ENCODE measurements around the gene ZFHX3.

ZFHX3 gene

DNA sequence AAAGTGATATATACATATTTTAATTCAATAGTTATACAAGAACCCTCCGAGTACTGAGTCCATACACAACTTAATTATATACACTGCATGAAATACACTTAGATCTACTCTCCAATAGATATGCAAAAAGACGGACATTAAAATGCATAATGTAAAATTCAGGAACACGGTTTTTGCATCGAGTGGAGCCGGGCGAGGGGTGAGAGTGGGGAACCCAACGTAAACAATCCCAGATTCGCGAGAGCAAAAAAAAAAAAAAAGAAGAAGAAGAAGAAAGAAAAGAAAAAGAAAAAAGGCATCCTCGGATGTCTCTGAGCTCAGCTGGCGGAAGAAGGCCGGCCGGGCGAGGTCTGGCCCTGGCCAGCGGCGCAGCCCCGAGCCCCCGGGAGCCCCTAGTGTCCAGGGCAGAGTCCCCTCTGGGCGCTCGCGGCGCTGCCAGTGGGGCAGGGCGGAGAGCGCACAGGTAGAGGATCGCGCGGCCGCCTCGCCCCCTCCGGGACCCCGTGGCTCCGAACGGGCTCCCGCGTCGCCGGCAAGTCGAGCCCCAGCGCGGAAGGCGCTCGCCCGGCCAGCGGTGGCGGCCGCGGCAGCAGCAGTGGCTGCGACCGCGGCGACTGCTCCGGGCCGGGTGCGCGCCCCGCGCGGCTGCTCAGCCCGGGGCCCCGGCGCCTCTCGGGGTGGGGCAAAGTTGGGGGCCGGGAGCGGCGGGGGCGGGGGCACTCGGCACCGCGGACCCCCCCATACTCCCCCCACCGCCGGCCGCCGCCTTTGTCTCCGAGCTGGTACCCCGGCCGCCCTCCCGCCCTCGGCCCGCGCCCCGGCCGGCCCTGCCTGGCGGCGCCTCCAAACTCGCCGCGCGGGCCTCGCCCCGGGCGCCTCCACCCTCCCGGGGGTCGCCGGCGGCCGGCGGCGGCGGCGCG, 9.6 kb upstream of the ZFHX3 start:
- peak in 3 of 56 donors; percentile 26 to 51 (median 35) for DNase-seq

DNA sequence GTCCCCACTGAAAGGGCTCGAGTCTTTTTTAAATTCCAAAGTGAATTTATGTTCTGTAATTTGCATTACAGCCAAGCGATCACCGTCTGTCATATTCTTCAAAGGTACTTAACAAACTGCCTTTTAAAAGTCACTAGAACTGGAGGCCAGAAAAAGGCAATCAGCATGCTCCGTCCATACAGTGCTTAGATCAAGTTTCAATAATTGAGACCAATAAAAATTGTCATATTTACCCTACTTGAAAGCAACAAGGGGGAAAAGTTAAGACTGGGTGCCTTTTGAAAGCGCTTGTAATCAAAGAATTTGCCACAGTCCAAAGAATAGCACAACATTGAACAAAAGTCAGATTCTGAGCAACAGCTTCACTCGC, 9.0 kb upstream of the ZFHX3 start:
- DNase-seq = no peak

DNA sequence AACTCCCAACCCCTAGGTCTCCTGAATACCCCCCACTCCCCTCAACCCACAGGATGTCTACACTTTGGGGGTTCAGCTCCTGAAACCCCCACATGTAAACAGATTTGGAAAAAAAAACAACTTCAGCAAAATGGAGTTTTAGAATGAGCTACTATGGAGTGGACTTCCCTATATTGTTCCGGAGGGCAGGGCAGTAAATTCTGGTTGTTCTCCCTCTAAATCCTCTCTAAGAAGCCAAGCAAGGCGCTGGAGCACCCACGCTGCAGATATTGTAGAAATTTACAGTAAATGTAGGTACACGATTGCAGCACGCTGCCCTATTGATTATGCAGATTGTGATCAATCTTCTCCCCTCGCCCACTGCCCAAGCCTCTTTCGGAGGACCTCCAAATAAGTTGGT, 8.5 kb upstream of the ZFHX3 start:
- DNase-seq = no peak

DNA sequence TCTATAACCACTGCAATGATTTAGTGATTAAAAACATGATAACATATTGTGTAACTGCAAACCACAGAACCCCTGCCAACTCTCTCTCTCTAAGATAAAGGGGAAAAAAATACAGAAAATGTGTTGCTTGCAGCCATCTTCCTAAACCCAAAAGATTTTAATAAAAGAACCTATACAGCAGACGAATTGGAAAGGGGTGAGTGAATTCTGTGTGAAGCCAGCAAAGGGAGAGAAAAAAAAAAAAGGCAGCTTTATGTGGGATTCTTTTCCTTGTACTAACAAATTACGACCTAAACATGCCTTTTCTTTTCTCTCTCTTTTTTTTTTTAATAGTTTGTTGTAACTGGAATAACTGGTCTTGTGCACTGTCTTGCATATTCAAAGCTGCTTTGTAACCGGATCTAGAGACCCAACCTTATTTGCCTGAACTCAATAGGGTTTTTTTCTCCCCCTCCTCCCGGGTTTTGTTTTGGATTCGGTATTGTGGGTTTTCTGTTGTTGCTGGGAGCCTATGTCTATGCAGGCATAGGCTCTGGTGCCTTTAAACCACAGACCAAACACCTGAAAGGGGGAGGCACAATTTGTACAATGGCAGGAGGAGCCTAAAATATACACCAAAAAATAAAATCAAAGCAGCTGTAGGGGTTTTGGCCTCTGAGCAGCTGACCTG, 7.0 kb upstream of the ZFHX3 start:
- DNase-seq = no peak

DNA sequence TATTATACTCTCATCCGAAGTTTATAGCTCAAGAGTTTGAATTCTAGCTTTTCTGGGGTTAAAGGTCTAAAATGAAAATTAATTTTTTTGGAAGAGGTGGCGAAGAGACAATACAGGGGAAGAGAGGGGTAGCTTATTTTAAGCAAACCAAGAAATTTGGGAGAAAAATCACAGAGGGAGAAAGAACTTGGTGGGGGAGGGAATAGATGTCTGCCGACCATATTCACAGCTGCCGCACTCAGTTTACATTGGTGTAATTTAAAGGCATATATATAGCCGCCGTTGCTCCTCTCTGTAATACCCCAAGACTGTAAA, 6.5 kb upstream of the ZFHX3 start:
- no peak for DNase-seq

DNA sequence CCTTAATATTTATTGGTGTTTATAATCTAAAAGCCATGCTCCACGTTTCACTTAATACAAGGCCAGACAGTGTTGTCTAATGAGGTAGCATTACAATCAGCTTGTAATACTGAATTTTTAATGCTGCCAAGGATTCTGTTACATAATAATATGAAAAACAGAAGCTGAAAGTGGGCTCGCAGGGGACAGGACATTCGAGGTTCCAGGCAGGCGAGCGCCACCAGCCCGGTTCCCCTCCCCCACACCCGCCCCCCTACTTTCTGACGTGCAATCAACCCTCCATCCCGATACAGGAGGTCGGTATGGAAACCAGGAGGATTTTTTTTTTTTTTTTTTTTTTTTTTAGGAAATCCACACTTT, 6.2 kb upstream of the ZFHX3 start:
- DNase-seq = no peak

DNA sequence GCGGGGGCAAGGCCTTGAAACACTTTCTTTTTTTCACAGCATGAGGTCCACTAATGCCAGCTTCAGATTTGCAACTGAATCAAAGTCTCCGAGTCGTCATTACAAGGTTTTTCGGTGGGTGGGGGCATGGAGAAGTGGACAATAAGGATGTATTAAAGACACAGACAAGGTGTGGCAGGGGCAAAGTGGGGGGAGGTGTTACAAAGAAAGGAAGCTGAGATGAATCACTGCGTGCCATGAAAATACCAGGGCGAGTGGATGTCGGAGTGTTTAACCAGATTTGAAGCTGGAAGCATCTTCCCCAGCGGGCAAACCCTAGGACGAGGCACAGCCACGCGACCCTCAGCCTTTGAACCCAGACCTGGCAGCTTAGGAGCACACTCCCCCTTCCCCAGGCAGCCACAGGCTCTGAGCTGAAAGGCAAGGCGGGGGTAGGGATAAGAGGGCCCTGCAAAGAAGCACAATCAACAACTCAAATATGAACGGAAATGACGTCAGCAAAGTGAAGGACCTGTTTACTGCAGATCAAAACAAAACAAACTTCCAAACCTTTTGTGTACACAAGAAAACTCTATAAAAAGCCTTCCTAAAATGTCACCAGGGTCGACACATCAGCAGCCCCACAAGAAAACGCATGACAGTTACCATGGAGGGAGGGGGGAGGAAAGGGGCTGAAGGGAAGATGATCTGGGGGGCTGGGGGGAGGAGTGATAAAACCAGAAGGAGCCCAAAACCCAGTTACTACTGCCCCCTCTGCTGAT, 5.6 kb upstream of the ZFHX3 start:
- DNase-seq = peak in 1 of 56 donors; percentile 21

DNA sequence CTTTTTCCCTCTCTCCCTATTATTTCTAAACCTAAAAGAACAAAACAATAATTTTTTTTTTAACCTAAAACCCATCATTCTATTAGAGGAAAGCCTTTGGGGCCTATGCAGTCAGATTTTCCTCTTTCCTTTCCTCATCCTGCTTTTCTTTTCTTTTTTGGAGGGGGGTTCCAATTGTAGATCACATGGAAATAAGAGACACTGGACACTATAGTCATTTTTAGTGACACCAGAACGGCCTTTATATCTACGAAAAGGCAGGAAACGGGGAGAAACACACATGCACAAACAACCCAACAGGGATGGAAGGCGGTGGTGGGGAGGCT, 5.1 kb upstream of the ZFHX3 start:
- DNase-seq = no peak

DNA sequence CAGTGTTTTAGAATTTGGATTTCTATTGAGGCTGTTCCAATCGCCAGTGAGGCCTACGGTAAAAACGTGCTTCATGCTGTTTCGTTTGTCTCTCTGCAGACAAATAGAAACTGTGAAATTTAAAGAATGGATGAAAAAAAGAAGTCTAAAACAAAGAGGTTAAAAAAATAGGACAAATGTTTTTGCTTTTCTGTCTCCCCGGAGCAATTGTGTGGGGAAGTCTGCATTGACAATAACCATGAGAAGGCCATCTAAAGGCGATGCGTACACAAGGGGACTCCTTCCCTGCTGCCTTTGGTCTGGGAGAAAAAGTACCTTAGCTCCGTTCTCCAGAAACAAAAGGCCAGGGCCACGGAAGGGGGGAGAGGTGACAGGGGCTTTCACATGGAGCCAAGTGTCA, 4.6 kb upstream of the ZFHX3 start:
- no peak for DNase-seq

DNA sequence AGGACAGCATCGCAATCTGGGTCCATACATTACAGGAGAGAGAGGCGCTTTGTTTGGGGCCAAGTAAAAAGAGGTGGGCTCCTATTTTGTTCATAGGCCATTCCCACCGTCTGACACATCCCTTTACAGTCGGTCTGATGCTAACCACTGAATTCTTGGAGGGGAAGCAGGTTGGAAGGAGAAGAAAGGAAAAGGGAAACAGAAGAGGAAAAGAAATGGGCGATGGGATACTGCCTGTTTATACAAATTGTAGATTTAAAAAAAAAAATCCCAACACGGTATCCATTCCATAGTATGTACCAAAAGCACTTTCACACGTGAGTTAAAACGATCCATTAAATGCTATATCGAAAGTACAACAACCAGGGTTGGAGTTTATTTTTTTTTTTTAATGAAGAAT, 4.0 kb upstream of the ZFHX3 start:
- DNase-seq = no peak

DNA sequence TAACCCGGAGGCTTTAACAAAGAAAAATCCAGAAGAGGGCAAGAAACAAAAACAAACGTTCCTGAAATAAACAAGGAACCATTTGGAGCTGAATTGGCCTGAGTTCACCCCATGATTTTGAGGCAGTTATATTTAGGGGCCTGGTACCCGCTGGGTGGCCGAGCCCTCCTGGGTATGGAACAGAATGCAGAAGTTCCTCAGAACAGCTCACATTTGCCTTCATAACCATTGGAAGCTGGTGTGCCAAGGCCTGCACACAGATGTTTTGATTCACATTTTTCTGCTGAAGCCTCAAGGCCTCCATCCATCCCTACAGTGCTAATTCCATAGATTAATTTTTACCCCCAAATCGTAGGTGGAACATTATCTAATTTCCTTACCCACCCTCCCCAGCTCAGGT, 3.3 kb upstream of the ZFHX3 start:
- DNase-seq = peak in 1 of 56 donors; percentile 12

DNA sequence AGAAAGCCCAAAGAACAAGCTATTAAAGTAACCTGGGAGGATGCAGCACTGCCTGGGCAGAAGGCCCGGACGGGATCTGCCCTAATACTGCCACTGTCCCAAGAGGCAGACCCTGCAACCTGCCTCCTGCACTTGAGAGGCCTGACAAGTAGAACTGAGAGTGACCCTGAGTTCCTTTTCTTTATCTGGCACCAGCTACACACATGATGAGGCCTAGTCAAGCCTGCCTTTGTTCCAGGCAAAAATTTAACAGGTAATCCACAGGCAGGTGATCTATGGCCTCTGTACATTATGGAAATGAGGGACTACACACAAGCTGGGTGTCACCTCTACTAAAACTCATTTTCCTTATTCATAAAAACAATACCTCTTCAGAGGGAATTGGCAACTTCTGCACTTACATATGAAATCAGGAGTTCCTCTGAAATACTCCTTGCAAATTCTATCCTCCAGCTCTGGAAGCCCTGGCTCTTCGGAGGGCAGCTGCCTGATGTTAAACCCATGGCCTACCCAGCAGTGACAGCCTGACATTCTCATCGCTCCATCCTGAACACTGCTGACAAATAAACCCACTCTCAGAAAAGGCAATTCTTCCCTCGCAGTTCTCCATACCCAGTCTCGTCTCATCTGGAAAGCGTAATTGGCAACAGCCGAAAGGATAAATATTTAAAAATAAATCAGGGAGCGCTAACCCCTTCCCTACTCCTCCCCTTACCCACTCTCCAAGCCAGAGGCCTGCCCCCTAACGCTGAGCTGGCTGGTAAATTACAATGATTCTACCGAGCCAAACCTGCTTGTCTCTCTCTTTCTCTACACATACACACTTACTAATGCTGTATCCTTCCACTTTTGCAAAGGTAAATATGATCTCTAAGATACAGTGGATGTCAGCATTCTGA, 2.5 kb upstream of the ZFHX3 start:
- peak in 2 of 56 donors; percentile 18 to 20 for DNase-seq

DNA sequence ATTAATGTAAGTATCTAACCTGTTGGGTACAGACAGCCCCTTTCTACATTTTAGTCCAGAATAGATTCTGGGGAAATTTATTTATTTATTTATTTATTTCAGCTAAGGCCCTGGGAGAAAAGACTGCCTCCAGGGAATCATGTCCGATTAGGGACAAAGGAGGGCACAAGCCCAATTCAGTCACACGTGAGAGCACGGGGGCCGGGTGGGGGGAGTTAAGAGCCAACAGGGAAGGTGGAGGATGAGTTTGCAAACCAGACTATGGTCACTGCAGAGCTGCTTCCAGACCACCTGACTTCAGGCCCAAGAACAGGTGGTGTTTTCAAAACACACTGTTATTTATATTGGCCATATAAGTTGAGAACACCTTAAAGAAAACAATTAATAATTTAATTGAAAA, 1.6 kb upstream of the ZFHX3 start:
- DNase-seq = no peak

DNA sequence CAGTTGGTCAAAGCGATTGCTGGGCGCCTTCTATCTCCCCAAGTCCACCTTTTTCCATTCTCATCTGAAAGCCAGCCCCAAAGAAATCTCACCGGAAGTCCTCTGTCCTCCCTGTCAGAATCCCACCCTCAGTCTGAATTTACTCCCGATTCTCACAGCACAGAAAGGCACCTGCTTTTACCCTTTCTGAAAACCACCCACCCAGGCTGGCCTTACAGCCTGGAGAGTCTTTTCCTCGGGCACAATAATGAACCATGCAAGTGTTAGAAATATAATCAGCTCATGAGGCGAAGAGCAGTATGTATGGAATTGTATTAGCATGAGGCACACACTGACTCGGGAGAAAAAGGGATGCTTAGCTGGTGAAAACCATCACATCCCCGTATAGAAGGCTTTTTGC, 1.2 kb upstream of the ZFHX3 start:
- DNase-seq = no peak

DNA sequence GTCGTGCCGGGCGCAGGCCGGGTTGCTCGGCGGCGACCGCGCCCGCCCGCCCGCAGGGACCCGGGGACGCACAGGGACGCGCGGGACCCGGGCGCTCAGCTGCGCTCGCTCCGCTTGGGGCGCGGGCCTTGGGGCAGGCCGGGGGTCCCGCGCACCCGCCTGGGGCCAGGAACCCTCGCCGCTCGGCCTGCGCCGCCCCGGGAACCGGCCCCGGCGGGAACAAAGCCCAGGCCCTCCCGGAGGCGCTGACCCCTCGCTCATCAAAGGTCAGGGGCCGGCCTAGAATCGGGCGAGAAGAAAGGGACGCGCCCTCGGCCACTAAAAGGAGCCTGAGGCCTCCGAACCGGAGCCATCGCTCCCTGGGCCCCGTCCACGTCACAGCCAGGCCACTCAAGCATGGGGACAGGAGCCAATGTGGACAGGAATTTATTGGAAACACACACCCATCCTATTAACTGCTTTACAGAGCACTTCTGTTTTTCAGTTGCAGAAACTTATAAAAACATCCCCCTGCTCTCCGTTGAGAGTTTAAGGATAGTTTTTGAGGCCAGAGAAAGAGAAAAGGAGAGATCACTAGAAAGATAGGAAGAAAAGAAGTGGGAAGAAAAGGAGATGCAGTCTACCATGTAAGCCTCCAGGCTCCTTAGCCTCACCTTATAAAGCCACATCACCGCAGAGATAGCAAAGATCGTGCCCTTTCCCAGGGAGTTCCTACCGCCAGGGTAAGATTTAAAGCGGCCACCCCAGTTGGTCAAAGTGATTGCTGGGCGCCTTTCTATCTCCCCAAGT, 558 bp upstream of the ZFHX3 start:
- peak in 1 of 56 donors; percentile 56 for DNase-seq

DNA sequence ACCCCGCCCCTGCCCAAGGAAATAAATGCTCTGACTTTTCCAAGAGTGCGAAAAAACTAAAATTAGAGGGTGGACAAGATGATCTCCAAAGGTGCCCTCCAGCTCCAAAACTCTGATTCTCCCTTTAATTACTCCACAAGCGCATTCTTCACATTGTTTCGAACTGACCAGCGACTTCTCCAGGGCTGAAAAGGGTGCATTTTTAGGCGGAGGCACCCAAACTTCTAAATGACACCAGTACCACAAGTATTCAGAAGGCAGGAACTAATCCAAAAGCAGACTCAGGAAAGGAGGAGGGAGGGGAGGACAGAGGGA, 750 bp downstream of the ZFHX3 start:
- DNase-seq = no peak

DNA sequence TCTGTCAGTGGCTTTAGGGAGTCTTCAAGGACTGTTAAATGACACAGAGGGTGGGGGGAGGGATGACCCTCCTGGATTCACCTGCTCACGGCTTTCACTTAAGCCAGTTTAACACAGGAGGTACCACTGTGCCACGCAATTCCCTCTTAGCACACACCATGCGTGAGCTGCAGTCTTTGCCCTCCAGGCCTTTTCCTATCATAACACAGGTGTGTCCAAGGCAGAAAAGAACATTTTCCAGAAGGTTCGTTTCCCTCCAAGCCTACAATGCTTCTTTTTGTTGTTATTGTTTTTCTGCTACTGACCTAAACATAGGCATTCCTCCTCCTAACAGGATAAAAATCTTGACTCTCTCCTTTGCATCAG, 1.1 kb downstream of the ZFHX3 start:
- DNase-seq = no peak

DNA sequence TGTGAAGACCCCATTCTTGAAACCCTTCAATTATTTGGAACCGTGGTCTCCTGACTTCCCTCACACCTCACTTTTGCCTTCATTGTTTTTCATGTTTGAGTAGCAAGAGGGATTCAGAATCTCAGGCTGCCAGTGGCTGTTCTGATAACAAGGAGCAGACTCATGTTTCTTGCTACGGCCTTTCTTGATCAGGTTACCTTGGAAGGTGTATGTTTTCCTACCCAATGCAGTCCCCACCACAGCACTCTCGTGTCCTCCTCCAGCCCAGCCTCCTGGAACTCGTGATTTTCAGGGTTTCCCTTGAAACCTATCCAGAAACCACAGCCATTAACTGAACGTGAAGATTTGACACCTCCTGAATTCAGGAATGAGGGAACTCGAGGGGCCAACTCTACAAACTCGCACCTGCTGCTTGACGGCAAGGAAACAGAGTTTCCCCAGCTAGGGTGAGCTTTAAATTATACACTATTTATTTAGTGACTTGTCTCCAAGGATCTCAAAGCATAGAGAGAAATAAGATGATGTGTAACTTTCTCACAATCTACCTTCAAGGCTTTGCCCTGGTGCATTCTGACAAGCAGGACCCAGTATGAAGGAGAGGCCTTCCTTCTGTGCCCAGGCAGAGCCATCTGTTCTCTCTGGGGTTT, 1.6 kb downstream of the ZFHX3 start:
- no peak for DNase-seq

DNA sequence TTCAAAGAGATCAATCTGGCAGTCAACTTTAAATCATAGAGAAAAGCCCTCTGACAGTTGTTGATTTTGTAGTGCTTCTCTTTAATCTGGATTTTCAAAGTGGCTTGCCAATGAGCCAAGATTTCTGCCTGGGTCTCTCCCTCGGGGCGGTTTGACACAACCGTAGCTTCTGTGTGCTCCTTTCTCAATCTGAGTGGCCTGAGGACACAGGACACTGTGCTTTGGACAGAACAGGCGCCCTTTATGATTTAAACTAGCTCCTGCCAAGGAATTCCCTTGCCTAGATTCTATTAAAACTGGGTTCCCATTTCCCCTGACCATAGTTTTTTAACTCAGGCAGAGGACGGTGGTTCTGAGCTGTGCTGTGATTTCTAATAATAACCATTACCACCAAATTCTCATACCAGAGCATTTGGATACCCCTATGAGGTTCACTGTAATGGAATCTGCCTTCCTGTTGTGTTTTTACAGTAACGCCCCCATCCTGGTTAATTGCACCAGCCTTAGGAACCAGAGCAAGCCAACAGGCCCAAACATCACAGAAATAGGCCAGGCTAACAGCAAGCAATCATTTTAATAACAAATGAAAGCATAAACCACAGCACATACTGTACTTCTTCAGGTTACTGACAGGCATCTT, 4.0 kb downstream of the ZFHX3 start:
- DNase-seq = no peak

DNA sequence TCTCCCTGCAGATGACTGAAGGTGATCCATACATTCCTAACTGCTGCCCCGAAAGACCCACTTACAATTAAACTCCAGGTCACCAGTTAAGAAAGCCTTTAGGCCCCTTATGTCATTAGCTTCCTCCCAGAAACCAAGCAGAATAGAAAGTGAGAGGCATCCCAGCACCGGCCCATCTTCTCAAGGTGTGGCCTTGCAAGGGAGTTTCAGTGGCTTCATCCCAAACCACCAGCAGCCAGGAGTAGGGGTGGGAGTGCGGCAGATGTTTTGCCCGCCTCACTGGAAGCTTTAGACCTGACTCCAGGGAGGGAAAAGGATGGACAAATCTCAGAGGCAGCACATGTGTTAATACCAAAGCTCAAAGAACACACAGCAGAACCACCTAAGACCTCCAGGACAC, 5.1 kb downstream of the ZFHX3 start:
- no peak for DNase-seq

Data from nucleus accumbens (tissue), 56 donors.